GM12891 (cell line): ENCODE data around the gene CRPPA.

Source experiments
- POLR2AphosphoS5 ChIP-seq: IDR thresholded peaks from 2 replicates; pipeline ENCODE4 v1.6.1; 2011; ENCODE audit warnings: low read depth, low read length, control low read depth
- TAF1 ChIP-seq: IDR thresholded peaks from 2 replicates; pipeline ENCODE4 v1.6.1; 2011; ENCODE audit warnings: low read depth, low read length, control low read depth

- no peak for TF ChIP-seq TAF1
- TF ChIP-seq POLR2AphosphoS5, result no peak
Observed at GRCh38 chr7:16399265-16399831, 22.0 kb downstream of the CRPPA start.
